ENCODE results near the gene GNA15. TPM values are rescaled to one million over a fixed set of nuclear protein-coding genes. Genes with fewer than 3 reads are reported as not detected.

Gene GNA15
- total and polyA plus RNA-seq, 9 donors, result 1.2 to 4.8 (median 1.4) TPM

DNA sequence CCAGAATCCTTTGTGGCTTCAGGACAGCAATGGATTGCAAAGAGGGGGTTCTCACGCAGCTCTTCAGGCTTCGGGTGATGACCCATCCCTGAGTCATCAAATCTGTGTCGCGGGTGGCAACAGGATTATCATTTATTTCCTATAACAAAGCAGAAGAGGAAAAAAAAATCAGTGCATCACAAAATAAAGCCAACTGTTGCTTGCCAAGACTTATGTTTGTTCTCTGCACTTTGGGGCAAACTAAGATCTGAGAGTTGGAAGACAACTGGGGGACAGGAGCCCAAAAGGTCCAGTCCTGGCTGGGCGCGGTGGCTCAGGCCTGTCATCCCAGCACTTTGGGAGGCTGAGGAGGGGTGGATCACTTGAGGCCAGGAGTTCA, 6.4 kb downstream of the GNA15 start:
- DNase-seq, result peak in 1 of 5 donors; percentile 59
- intact Hi-C loops (cut with DNase I), result no loop called here
- peaks cover 9% of the 10 kb centered on the region for H3K4me1 ChIP-seq (ENCODE audit: insufficient read depth)
- H3K27me3 ChIP-seq, result no peaks in the 10 kb centered on the region
- no peaks in the 10 kb centered on the region for H3K36me3 ChIP-seq
- H3K4me3 ChIP-seq, result no peak overlapping the region
- 8 to 24% (median 9%) methylated on average over 6 of the region's 6 CpGs for WGBS, 3 donors
- H3K9me3 ChIP-seq, result no peaks in the 10 kb centered on the region
- H3K27ac ChIP-seq, result no peak overlapping the region
- TF ChIP-seq EP300 (IDR thresholded peaks at IDR 0.05) (no peak), POLR2A (IDR thresholded peaks at IDR 0.05) (no peak)
- TF ChIP-seq, protein P1, sequence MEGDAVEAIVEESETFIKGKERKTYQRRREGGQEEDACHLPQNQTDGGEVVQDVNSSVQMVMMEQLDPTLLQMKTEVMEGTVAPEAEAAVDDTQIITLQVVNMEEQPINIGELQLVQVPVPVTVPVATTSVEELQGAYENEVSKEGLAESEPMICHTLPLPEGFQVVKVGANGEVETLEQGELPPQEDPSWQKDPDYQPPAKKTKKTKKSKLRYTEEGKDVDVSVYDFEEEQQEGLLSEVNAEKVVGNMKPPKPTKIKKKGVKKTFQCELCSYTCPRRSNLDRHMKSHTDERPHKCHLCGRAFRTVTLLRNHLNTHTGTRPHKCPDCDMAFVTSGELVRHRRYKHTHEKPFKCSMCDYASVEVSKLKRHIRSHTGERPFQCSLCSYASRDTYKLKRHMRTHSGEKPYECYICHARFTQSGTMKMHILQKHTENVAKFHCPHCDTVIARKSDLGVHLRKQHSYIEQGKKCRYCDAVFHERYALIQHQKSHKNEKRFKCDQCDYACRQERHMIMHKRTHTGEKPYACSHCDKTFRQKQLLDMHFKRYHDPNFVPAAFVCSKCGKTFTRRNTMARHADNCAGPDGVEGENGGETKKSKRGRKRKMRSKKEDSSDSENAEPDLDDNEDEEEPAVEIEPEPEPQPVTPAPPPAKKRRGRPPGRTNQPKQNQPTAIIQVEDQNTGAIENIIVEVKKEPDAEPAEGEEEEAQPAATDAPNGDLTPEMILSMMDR (IDR thresholded peaks at IDR 0.05), result no peak

DNA sequence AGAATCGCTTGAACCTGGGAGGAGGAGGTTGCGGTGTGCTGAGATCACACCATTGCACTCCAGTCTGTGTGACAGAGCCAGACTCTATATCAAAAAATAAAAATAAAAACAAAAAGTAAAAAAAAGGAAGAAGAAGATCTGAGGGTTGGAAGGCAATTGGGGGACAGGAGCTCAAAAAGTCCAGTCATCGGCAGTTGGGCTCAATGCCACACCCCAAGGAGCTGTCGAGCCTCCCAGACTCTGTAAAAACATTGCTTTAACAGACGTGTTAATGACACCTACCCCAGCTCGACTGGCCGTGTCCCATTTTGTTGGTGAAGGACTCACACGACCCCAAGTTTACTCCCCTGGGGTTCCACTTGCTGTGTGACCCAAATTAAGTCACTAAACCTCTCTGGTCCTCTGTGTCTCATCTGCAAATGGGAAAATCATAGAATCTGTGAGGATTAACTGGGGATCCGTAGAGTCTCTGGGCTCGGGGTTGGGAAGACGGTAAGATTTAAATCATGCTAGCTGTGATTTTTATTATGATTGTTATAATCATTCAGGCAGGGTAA, 7.0 kb downstream of the GNA15 start:
- no peak overlapping the region for H3K27ac ChIP-seq
- H3K27me3 ChIP-seq, result no peaks in the 10 kb centered on the region
- no peak overlapping the region for H3K4me3 ChIP-seq
- H3K9me3 ChIP-seq, result no peaks in the 10 kb centered on the region
- no peak for DNase-seq
- peaks cover 7% of the 10 kb centered on the region for H3K4me1 ChIP-seq (ENCODE audit: insufficient read depth)
- intact Hi-C loops (cut with DNase I), result no loop called here
- 69 to 74% (median 72%) methylated on average over 11 of the region's 11 CpGs for WGBS, 3 donors
- TF ChIP-seq, protein P1 (IDR thresholded peaks at IDR 0.05), result no peak
- TF ChIP-seq EP300 (IDR thresholded peaks at IDR 0.05) (no peak), POLR2A (IDR thresholded peaks at IDR 0.05) (no peak)
- no peaks in the 10 kb centered on the region for H3K36me3 ChIP-seq

DNA sequence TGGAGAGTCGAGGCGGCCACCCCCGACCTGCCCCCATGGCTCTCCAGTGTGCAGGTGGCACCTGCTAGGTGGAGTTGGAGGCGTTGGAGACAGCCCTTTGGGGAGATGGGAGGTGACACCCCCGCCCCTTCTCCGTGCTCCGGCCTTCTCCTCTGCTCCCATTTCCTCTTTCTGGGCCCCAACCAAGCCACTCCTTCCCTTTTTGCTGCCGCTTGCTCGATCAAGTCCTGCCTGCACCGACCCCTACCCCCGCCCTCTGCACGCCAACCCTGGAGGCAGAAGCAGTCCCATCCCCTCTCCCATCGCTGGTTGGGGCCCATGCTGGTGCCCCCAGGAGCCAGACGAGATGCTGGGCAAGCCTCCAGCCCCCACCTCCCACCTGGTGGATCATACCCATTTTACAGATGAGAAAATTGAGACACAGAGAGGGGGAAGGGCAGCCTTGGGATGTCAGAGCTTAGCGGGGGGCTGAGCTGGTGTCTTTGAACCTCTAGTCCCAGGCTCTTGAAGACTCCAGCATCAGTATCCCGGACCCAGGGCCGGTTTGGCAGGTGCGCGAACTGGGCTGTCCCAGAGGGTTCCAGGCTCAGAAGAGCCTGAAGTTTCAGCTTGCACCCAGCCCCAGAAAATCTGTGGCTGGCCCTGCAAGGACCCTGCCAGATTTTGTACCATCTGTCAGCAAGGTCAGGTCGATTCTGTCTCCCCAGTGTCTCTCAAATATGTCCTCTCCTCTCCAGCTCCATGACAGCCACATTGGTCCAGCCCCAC, 10.3 kb downstream of the GNA15 start:
- no peaks in the 10 kb centered on the region for H3K27me3 ChIP-seq
- DNase-seq, result no peak
- H3K9me3 ChIP-seq, result no peaks in the 10 kb centered on the region
- 73 to 75% (median 74%) methylated on average over 19 to 20 of the region's 20 CpGs for WGBS, 3 donors
- H3K27ac ChIP-seq, result no peak overlapping the region
- H3K4me1 ChIP-seq (ENCODE audit: insufficient read depth), result peaks cover 7% of the 10 kb centered on the region
- no peak overlapping the region for H3K4me3 ChIP-seq
- intact Hi-C loops (cut with DNase I), result no loop called here
- TF ChIP-seq POLR2A (IDR thresholded peaks at IDR 0.05) (no peak), EP300 (IDR thresholded peaks at IDR 0.05) (no peak)
- TF ChIP-seq, protein P1 (IDR thresholded peaks at IDR 0.05), result no peak
- no peaks in the 10 kb centered on the region for H3K36me3 ChIP-seq

DNA sequence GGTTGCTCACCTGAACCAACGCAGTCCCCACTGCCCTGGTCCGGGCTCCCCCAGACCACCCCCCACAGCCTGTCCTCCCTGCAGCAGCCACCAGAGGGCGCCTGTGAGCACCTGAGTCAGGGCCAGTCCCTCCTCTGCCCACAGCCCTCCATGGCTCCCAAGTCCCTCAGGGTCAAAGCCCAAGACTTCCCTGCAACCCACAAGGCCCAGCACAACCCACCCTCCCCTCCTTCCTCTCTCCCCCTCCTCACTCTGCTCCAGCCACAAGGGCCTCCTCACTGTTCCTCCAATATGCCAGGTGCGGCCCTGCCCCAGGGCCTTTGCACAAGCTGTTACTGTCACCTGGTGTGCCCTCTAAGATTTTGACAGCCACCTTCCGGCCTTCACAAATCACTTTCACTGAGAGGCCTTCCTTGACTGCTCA, 10.9 kb downstream of the GNA15 start:
- no peaks in the 10 kb centered on the region for H3K27me3 ChIP-seq

More for the DNA sequence above, 10.9 kb downstream of the GNA15 start:
- H3K36me3 ChIP-seq, result no peaks in the 10 kb centered on the region
- TF ChIP-seq POLR2A (IDR thresholded peaks at IDR 0.05) (no peak), EP300 (IDR thresholded peaks at IDR 0.05) (no peak)
- TF ChIP-seq, protein P1 (IDR thresholded peaks at IDR 0.05), result no peak
- intact Hi-C loops (cut with DNase I), result no loop called here
- no peak overlapping the region for H3K27ac ChIP-seq
- no peak for DNase-seq
- no peak overlapping the region for H3K4me3 ChIP-seq
- H3K9me3 ChIP-seq, result no peaks in the 10 kb centered on the region
- WGBS, 3 donors, result 61 to 69% (median 66%) methylated on average over 5 of the region's 5 CpGs
- H3K4me1 ChIP-seq (ENCODE audit: insufficient read depth), result peaks cover 5% of the 10 kb centered on the region
